ENCODE measurements around the gene NR2C2.
"Not testable (repeated sequence)": the region's sequence is repeated elsewhere in the genome, so short reads cannot be mapped to it uniquely, and the experiment has no call there.

The NR2C2 gene

DNA sequence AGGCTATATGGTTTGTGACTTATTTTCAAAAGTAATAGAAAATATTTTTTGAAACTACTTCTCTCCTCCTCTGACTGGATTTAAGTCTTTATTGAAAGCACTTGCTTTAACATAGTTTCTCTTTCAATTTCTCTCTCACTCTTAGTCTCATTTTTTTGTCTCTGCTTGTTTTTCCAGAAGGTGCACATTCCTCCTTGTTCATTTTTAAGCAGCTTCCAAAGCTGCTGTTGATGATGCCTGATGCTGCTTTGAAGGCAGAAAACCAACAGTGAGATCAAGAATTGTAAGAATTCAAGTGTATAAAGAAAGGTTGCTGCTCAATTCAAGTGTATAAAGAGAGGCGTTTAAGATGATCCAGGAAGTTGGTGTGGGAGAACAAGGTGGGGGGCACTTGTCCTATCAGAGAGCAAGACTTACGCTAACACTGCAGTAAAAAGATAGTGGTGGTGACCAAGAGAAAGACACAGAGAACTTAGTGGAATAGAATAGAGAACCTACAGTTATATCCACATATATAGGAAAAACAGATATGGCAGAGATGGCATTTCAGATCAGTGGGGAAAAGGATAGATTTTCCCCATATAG lies 12.1 kb downstream of the NR2C2 start:
- DNase-seq (ENCODE audit: low read depth): no peak

DNA sequence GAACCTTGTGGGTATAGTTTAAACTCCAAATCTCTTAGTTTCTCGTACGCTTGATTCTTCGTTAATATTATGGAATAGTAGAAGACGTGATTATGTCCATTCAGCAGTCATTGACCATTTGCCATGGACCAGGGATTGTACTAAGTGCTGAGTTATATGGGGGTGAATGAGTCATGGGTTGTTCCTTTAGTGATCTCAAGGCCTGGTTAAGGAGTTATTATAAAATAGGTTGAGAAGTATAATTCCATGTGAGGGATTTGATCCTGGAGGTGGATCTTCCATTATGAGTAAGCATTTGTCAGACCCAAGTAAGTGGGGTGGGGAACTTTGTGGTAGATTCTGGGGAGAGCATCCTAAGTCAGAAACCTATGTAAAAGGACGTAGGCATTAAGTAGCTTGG lies 15.4 kb downstream of the NR2C2 start:
- no peak for DNase-seq (ENCODE audit: low read depth)

DNA sequence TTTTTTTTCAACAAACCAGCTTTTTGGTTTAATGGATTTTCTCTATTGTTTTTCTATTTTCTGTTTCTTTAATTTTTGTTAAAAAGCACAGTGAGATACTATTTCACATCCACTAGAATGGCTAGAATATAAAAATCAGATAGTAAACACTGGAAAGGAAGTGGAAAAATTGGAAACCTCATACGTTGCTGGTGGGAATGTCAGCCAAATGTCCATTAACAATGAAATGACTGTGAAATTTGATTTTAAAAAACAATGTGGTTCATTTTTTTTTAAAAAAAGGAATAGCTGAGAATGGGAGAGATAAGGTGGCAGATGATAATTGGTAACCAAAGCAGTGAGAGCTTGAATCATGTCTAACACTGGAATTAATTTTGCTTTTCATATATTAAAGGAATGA lies 19.9 kb downstream of the NR2C2 start:
- DNase-seq (ENCODE audit: low read depth): no peak

DNA sequence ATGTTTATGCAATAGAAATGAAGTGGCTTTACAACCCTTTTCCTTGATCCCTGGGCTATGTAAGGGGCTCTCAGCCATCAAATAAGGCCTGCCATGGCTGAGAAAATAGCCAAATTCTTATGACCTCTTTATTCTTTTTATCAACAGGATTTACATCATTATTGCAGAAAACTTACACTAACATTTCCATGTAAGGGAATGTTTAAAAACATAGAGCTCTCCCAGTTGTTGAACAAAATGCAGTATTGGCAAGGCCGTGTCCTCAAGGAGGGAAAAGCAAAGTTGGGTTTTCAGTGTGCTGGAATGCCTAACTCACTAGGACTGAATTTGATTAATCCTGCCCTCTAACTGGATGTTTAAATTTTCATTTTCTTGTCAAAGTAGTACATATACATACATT lies 22.3 kb downstream of the NR2C2 start:
- no peak for DNase-seq (ENCODE audit: low read depth)

DNA sequence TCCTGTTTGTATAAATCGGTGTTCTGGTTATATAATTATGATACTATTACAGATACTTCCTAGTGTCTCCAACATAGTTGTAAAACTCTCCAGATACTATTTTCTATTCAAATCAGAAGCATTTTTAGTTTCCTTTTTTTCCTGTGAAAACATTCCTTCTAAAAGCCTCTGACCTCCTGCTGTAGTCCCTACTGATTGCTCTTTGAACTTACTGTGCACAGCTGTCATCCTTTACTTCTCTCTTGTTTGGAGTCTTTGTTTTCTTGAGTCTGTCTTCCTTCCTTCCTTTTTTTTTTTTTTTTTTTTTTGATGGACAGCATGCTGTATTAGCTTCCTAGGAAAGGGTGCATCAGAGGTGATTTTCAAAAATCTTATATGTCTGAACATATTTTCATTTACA lies 28.9 kb downstream of the NR2C2 start:
- no peak for DNase-seq (ENCODE audit: low read depth)

DNA sequence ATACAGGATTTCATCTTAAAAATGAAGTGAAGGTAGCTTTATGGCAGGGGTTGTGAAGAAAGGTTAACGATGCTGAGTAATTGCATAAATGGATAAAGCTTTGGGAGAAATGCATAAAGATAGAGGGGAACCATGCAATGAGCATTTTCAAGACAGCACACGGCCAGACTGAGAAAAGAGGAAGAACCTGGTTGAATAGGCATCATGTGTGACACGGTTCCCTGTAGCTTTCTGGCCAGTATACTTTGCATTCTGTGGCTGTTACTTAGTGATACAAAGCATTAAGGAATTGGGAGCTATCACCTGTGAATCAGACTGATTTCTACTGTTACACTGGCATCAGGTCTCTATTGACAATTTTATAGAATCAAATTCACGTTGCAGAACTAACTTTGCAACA lies 33.3 kb downstream of the NR2C2 start:
- DNase-seq (ENCODE audit: low read depth): no peak

DNA sequence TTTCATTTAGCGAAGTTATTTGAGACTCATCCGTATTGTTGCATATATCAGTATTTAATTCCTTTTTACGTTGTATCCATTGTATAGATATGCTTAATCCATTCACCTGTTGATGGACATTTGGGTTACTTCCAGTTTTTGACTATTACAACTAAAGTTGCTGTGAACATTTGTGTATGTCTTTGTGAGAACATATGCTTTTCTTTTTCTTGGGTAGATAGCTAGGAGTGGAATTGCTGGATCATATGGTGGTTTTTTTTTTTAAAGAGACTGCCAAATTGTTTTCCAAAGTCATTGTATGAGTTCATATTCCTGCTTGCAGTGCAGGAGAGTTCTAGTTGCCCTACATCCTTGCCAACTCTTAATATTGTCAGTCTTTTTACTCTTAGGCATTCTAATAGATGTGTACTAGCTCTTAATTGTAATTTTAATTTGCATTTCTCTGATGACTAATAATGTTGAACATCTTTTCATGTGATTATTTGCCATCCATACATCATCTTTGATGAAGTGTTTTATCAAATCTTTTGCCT lies 37.3 kb downstream of the NR2C2 start:
- DNase-seq (ENCODE audit: low read depth): no peak

DNA sequence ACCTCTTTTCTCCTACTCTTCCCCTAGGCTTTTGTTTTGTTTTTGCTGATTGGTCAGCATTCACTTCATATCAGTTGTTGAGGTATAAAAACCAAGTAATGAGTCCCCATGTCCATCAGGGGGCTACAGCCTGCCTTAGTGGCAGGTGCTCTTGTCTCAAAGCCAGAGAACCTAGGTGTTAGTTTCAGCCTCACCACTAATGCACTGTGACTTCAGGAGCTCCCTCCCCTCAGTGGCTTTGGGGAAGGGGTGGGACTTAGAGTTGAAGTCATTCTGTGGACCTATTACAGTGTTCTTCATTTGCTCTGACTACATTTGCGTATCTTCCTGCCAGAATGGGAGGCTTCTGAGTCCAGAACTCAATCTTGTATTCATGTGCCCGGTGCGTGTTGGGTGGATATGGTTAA lies 41.6 kb downstream of the NR2C2 start:
- DNase-seq (ENCODE audit: low read depth): no peak

DNA sequence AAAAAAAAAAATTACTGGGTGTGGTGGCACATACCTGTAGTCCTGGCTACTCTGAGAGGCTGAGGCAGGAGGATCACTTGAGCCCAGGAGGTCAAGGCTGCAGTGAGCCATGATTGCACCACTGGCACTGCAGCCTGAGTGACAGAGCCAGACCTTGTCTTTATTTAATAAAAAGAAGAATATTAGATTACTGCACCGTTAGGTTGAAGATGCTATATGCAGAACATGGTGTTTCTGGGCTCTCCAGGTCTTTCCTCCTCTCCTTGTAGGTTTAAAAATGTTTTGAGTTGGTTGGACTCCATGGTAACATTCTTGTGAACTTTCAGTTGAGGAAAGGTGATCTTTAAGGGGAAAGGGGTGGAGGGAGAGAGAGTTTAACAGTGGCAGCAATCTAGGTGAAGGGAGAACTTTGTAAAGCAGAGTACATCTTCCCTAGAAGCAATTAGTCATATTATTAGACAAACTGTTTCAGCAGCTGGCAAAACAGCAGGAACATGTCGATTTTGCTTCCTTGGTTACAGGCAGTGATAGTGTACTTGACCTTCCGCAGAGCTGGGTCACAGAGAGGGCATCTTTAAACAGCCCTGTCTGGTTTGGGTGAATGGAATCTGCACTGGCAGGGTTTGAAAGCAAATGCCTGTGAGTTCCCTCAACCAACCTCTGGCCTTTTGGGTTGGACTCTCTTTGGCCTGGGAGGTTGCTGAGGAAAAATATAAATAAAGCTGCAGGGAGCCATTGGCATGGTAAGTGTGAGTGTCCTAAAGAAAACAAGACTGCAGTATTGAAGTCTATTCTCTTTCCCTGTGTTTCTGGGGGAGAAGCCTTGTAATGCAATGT lies 42.8 kb downstream of the NR2C2 start:
- no peak for DNase-seq (ENCODE audit: low read depth)

DNA sequence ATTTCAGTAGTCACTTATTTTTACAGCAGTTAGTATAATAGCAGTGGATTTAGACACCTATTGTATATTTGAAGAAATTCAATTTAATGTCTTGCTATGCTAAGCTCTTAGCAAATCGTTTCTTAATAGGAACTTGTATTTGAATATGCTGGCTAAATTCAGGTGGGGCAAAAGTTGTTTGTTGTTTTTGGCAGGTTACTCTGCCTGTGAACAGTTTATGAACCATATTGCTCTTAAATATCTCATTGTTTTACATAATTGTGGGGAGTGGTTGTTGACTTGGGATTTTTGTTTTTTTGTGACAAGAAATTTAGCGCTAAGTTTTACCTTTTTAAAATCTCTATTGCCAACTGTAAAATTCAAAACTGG lies 43.4 kb downstream of the NR2C2 start:
- DNase-seq (ENCODE audit: low read depth): no peak

DNA sequence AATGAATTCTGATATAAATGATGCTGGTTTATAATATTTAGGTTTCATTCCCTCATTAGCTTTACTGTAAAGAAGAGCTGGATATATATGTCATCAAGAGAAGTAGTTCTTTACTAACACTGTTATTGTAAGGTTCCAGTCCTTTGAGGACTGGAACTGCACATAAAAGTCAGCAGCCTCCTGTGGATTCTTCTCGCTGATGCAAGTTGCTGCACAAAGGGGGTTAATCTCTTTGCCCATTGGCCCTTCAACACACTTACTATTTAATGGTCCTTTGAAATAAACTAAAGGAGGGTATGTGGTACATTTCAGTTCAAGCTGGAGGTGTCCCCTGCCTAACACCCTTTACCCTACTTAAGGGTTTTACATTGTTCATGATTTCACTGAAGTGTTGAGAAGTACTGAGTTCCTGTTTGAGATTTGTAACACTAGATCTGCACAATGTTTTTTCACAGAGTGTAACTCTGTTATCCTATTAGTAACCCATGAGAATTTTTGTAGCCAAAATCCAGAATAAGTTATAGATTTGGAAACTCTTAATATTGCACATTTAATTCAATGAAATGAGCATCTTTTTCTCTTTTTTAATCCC lies 43.9 kb downstream of the NR2C2 start:
- DNase-seq (ENCODE audit: low read depth): no peak

DNA sequence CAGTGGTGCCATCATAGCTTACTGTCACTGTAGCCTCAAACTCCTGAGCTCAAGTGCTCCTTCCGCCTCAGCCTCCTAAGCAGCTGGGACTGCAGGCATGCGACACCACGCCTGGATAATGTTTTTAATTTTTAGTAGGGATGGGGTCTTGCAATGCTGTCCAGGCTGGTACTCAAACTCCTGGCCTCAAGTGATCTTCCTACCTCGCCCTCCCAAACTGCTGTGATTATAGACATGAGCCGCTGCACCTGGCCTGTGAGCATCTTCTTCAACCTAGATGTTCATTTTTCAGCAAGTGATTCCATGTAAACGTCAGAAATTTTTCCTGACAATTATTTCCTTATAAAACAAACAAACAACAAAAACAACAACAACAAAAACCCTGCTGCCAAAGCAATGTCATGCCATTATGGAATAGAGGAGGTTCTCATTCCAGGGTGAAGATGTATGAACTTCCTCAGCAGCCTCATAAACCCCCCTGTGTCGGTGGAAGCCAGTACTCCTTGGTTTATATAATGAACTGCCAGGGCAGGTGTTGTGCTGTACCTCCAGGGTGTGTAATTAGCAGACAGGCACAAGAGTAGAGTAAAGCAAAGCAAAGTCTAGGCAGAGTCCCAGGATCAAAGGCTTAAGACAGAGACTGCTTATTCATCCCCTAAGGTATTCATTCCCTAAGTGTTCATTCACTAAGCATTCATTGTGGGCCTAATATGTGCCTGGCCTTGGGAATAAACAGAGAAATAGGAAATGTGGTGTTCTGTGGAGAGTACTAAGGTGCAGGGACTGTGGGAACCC lies 44.6 kb downstream of the NR2C2 start:
- DNase-seq (ENCODE audit: low read depth): no peak

DNA sequence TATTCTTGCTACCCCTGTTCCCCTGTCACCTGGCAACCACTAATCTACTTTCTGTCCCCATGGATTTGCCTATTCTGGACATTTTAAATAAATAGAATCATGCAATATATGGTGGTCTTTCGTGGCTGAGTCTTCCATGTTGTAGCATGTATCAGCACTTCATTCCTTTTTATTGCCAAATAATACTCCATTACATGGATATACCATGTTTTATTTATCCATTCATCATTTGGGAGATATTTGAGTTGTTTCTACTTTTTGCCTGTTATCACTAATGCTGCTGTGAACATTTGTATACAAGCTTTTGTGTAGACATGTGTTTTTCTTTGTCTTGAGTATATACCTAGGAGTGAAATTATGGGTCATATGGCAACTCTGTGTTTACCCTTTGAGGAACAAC lies 50.6 kb downstream of the NR2C2 start:
- no peak for DNase-seq (ENCODE audit: low read depth)

DNA sequence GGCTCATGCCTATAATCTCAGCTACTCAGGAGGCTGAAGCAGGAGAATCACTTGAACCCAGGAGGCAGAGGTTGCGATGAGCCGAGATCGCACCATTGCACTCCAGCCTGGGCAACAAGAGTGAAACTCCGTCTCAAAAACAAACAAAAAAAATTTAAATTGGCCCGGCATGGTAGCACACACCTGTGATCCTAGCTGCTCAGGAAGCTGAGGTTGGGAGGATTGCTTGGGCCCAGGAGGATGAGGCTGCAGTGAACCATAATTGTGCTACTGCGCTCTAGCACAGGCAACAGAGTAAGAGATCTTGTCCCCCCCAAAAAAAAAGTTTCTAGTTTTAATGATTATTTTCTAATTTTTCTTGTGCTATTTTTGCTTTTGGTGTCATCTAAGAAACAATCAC lies 51.8 kb downstream of the NR2C2 start:
- not testable (repeated sequence) for DNase-seq (ENCODE audit: low read depth)

DNA sequence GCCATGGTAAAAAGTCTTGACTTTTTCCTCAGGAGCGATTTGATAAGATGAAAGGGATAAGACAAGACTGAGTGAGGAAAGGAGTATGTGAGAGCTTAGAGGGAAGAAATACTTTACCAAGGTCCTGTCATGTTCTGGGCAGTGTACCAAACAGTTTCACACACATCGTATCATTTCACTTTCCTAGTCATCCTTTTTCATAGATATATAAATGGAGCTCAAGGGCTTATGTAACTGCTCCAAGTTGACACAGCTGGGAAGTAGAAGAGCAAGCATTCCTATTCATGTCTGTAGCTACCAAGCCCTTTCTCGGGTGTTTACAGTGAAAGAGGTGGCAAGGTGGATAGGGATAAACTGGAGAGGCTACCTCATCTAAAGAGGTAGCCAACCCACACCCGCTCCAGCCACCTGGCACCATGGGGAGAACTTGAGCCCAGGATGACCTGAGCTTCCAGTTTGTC lies 60.3 kb downstream of the NR2C2 start:
- DNase-seq (ENCODE audit: low read depth): no peak

DNA sequence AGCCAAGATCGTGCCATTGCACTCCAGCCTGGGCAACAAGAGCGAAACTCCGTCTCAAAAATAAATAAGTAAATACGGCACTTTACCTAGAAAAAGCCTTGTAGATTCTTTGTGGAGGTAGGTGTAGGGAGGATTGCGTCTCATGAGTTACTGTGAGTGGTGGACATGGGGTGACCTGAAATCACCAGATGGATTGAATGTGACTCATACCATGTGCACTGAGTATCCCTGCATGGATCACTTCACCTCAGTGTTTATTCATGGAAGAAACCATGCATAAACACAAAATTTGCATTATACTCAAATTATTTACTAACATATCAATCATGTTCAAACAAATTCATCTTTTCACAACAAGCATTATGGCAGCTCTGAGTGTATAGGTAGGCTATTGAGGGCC lies 61.8 kb downstream of the NR2C2 start:
- no peak for DNase-seq (ENCODE audit: low read depth)

DNA sequence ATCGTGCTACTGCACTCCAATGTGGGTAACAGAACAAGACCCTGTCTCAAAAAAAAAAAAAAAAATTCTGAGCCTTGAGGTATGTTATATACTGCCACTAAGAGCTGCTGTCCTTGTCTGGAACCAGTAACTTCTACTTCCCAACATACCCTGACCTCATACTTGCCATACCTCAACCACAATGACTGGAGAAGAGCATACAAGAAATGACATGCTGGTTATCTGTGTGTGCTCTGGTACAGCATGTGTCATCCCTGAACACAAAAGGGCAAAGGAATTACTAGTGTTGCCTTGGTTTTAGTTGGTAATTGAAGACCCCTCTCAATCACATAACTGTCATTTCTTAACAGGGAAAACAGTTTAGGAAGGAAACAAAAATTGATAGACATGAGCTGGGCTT lies 63.3 kb downstream of the NR2C2 start:
- DNase-seq (ENCODE audit: low read depth): no peak

DNA sequence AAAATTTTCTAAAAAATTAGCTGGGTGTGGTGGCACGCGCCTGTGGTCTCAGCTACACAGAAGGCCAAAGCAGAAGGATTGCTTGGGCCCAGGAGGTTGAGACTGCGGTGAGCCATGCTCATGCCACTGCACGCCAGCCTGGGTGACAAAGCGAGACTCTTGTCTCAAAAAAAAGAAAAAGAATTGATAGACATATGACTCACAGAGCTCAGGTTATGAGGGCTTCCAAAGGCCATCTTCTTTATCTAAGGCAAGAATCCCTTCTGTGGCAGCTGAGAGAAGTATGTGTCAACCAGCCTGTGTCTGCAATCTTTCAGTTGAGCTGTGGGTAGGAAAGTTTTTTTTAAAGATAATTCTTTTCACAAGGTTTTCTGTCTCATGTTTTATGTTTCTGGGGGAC lies 63.8 kb downstream of the NR2C2 start:
- no peak for DNase-seq (ENCODE audit: low read depth)

DNA sequence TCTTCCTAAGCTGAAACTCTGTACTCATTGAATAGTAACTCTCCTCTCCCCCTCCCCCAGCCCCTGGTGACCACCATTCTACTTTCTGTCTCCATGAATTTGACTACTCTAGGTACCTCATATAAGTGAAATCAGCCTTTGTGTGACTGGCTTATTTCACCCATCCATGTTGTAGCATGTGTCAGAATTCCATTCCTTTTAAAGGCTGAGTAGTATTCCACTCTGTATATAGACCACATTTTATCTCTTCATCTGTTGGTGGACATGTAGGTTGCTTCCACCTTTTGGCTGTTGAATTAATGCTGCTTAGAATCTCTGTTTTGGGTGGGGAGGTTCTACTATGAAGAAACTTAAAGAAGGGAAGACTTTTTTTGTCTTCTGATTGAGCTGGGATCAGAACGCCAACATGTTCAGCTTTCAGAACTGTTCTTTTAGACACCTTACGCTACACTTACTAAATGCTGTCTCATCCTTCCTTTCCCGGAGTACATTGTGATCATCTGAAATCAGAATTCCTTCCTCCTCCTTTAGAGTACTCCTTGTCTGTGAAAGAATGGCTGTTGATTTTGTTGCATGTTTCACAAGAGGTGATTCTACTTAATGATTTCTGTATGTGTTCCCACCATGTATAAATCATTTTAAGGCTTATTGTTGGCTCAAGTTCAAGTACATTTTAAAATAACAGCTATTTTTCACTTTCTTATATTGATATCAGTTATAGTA lies 67.4 kb downstream of the NR2C2 start:
- DNase-seq (ENCODE audit: low read depth): no peak

DNA sequence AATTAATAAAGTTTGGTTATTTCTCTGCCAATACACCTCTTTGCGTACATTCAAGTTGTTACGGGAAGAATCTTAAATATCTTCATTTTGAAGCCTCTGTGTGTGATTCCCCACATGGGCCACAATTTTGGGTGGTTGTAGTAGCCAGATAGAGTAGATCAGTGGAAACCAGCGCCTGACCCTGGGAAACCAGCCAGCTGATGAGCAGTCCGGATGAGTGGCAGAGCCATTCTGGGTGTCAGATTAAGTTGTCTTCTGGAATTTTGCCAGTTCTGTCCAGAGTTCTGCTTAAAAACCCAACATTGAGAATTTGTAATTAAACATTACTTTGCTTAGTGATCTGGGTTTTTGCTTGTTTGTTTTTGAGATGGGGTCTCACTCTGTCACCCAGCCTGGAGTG lies 68.1 kb downstream of the NR2C2 start:
- DNase-seq (ENCODE audit: low read depth): no peak

DNA sequence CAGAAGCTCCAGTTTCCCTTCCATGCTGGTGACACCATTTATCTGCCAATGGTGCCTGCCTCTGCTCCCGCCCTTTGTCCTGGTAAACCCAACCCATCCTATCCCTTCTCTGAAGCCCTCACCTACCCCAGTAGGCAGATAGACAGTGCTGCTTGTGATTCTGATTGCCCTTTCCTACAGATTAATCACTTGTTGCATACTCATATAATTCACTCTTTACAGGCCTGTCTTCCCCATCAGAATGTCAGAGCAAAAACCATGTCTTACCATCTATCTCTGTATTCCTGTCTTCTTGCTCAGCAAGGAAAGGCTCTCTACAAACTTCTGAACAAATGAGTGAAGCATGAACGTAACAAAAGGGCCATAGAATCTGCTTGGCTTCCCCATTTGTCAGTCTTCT lies 69.8 kb downstream of the NR2C2 start:
- no peak for DNase-seq (ENCODE audit: low read depth)

DNA sequence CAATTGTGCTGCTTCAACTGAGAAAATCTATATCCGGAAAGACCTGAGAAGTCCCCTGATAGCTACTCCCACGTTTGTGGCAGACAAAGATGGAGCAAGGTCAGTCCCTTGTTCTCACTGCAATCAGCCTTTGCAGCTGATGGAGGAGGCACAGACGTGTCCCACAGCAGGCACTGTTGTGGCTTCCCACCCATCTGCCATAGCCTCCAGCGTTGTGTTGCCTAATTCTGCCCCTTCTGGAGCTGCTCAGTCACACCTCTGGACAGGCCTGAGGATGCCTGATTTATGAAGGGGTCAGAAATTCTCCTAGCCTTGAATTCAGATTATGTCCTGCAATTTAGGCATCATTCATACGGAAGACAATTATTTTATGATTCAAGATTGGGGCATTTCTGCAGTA lies 75.9 kb downstream of the NR2C2 start:
- DNase-seq (ENCODE audit: low read depth): no peak
